GM23338 (cell line): ENCODE measurements around the gene ABCF2. TPM values are rescaled to one million over a fixed set of nuclear protein-coding genes. Genes with fewer than 3 reads are reported as not detected.

Experiments used
- ATAC-seq: fragments of 200-7000 bp; cut with Tn5 transposase; 3 replicates; pipeline ENCODE4 v1.9.1; 2020
- DNase-seq: peaks from one replicate; pipeline ENCODE4 v3.0.0-alpha.2; 2015; ENCODE audit warnings: low spot score
- H2AFZ ChIP-seq: fragments of 200-600 bp; sonication (generic); 2 replicates; pipeline ENCODE4 v1.8.0; 2016; ENCODE audit warnings: antibody characterized with exemption, mild to moderate bottlenecking, moderate library complexity
- H3F3A ChIP-seq: fragments of 200-600 bp; sonication (generic); replicated peaks from 2 replicates; pipeline ENCODE4 v1.8.0; 2017; ENCODE audit warnings: antibody characterized with exemption, mixed run types, low read depth
- H3K27ac ChIP-seq: fragments of 200-600 bp; sonication (generic); 2 replicates; pipeline ENCODE4 v1.6.1; 2016; ENCODE audit warnings: low read depth
- H3K27me3 ChIP-seq: fragments of 200-600 bp; sonication (generic); 2 replicates; pipeline ENCODE4 v1.8.0; 2016; ENCODE audit warnings: mild to moderate bottlenecking, mixed run types, moderate library complexity; ENCODE audit not compliant: insufficient read depth
- H3K36me3 ChIP-seq: fragments of 200-600 bp; sonication (generic); 2 replicates; pipeline ENCODE4 v1.8.0; 2016; ENCODE audit warnings: mild to moderate bottlenecking; ENCODE audit not compliant: insufficient read depth
- H3K4me1 ChIP-seq: fragments of 200-600 bp; sonication (generic); 2 replicates; pipeline ENCODE4 v1.8.0; 2016; ENCODE audit warnings: mild to moderate bottlenecking, moderate library complexity; ENCODE audit not compliant: insufficient read depth
- H3K4me2 ChIP-seq: fragments of 200-600 bp; sonication (generic); 2 replicates; pipeline ENCODE4 v1.7.1; 2017; ENCODE audit warnings: mixed run types
- H3K4me3 ChIP-seq: fragments of 200-600 bp; sonication (generic); 2 replicates; pipeline ENCODE4 v1.6.1; 2016; ENCODE audit warnings: mixed run types
- H3K79me2 ChIP-seq: fragments of 200-600 bp; sonication (generic); replicated peaks from 2 replicates; pipeline ENCODE4 v1.8.0; 2017; ENCODE audit warnings: mild to moderate bottlenecking; ENCODE audit not compliant: insufficient read depth
- H3K9me2 ChIP-seq: fragments of 200-600 bp; sonication (generic); 2 replicates; pipeline ENCODE4 v1.8.0; 2017; ENCODE audit not compliant: insufficient read depth
- H4K20me1 ChIP-seq: fragments of 200-600 bp; sonication (generic); replicated peaks from 2 replicates; pipeline ENCODE4 v1.8.0; 2017; ENCODE audit warnings: mild to moderate bottlenecking; ENCODE audit not compliant: insufficient read depth
- H3K27ac Mint-ChIP-seq: 2 replicates; pipeline ENCODE4 v1.8.0; 2020; ENCODE audit warnings: inconsistent platforms, mild to moderate bottlenecking, moderate library complexity, mixed read lengths
- H3K27me3 Mint-ChIP-seq: 3 replicates; pipeline ENCODE4 v1.8.0; 2022; ENCODE audit warnings: low read depth, mild to moderate bottlenecking, moderate library complexity, mixed read lengths, inconsistent platforms; ENCODE audit not compliant: insufficient read depth, poor library complexity
- H3K36me3 Mint-ChIP-seq: 3 replicates; pipeline ENCODE4 v1.8.0; 2021; ENCODE audit warnings: low read depth, mild to moderate bottlenecking, inconsistent platforms, moderate library complexity, mixed read lengths
- H3K4me1 Mint-ChIP-seq: 3 replicates; pipeline ENCODE4 v1.8.0; 2020; ENCODE audit warnings: mild to moderate bottlenecking, inconsistent platforms, mixed read lengths
- H3K4me3 Mint-ChIP-seq: 3 replicates; pipeline ENCODE4 v1.8.0; 2021; ENCODE audit warnings: moderate library complexity, mild to moderate bottlenecking, inconsistent platforms, mixed read lengths
- H3K9me3 Mint-ChIP-seq: 3 replicates; pipeline ENCODE4 v1.8.0; 2020; ENCODE audit warnings: moderate library complexity, mild to moderate bottlenecking, inconsistent platforms, mixed read lengths
- CTCF ChIP-seq, 2 experiments: fragments of 200-600 bp in 1 of 2; sonication (generic) in 1 of 2; conservative IDR thresholded peaks; 2 replicates each; pipeline versions ENCODE4 v1.5.1 to v1.6.1; 2016 to 2017; ENCODE audit warnings: antibody characterized with exemption in 2 of 2, low read depth in 2 of 2, mild to moderate bottlenecking in 2 of 2, moderate library complexity in 1 of 2
- ETS1 ChIP-seq: IDR thresholded peaks from 2 replicates; pipeline ENCODE4 v1.6.1; 2016; ENCODE audit warnings: antibody characterized with exemption
- EZH2 ChIP-seq: fragments of 200-600 bp; sonication (generic); IDR thresholded peaks from one replicate; pipeline ENCODE4 v1.8.0; 2017; ENCODE audit warnings: antibody characterized with exemption, mild to moderate bottlenecking, low read depth; ENCODE audit not compliant: unreplicated experiment
- EZH2phosphoT487 ChIP-seq: fragments of 200-600 bp; sonication (generic); IDR thresholded peaks from one replicate; pipeline ENCODE4 v1.8.1; 2018; ENCODE audit warnings: antibody characterized with exemption; ENCODE audit not compliant: unreplicated experiment
- JUNB ChIP-seq: IDR thresholded peaks from one replicate; pipeline ENCODE4 v1.6.1; 2016; ENCODE audit warnings: antibody characterized with exemption; ENCODE audit not compliant: unreplicated experiment
- NANOG ChIP-seq: IDR thresholded peaks from 2 replicates; pipeline ENCODE4 v1.6.1; 2016; ENCODE audit warnings: antibody characterized with exemption, borderline replicate concordance
- POLR2AphosphoS5 ChIP-seq: IDR thresholded peaks from 2 replicates; pipeline ENCODE4 v1.6.1; 2016; ENCODE audit warnings: antibody characterized with exemption, low read depth
- STAT1 ChIP-seq: IDR thresholded peaks from one replicate; pipeline ENCODE4 v1.6.1; 2016; ENCODE audit warnings: antibody characterized with exemption; ENCODE audit not compliant: unreplicated experiment
- ZNF114 ChIP-seq: fragments of 250-450 bp; sonication (Bioruptor Pico); IDR thresholded peaks from 2 replicates; pipeline ENCODE4 v1.5.0; 2020; ENCODE audit warnings: mild to moderate bottlenecking, moderate library complexity
- ZNF331 ChIP-seq: fragments of 250-450 bp; sonication (Bioruptor Pico); IDR thresholded peaks from 2 replicates; pipeline ENCODE4 v1.5.0; 2020; ENCODE audit warnings: low read depth, mild to moderate bottlenecking, moderate library complexity
- ZNF462 ChIP-seq: fragments of 250-450 bp; sonication (Bioruptor Pico); IDR thresholded peaks from 2 replicates; pipeline ENCODE4 v1.5.0; 2020; ENCODE audit warnings: mild to moderate bottlenecking, moderate library complexity
- polyA plus RNA-seq: library from polyadenylated mRNA; unstranded; fragments of >200 nt; fragmentation: Nextera tagmentation; extraction: Ambion mirVana; gene quantifications from 2 replicates; pipeline ENCODE4 v1.2.1, GENCODE V29; 2016
- total RNA-seq: library from RNA; depleted of rRNA; stranded (reverse); fragments of >200 nt; shearing (Covaris generic); gene quantifications from 2 replicates; pipeline ENCODE4 v1.2.3, GENCODE V29; 2014

ABCF2 gene
- total and polyA plus RNA-seq, 2 experiments from 2014 or later, result 18.7 to 58.7 TPM

GRCh38 chr7:151194188-151194587 is 32.8 kb downstream of the ABCF2 start (continued):
- TF ChIP-seq ZNF462 (CRISPR knock-in tag), result no peak
- TF ChIP-seq JUNB, result no peak
- TF ChIP-seq CTCF (conservative IDR thresholded peaks at IDR 0.05; ENCODE audit: low read depth in 2 of 2), result no peak
- TF ChIP-seq STAT1, result no peak
- TF ChIP-seq ZNF331 (CRISPR knock-in tag), result no peak

- no peak overlapping the region for H3K27ac Mint-ChIP-seq
- no peak for ATAC-seq
- H3K9me3 Mint-ChIP-seq, result no peaks in the 10 kb centered on the region
Observed at GRCh38 chr7:151193203-151193978, 33.6 kb downstream of the ABCF2 start.

More at GRCh38 chr7:151193203-151193978, 33.6 kb downstream of the ABCF2 start:
- H3K4me3 Mint-ChIP-seq, result no peak overlapping the region
- Histone ChIP-seq H3K4me1 (peaks cover 2% of the 10 kb centered on the region; the same call in 1 of the 2 replicates), H2AFZ (no peak overlapping the region), H4K20me1 (no peaks in the 10 kb centered on the region), H3F3A (no peaks in the 10 kb centered on the region), H3K79me2 (no peaks in the 10 kb centered on the region), H3K4me2 (no peak overlapping the region), H3K27ac (no peak overlapping the region), H3K4me3 (no peak overlapping the region), H3K9me2 (no peaks in the 10 kb centered on the region), H3K36me3 (no peaks in the 10 kb centered on the region), H3K27me3 (no peaks in the 10 kb centered on the region)
- H3K27me3 Mint-ChIP-seq, result peaks cover under 1% of the 10 kb centered on the region
- DNase-seq, result no peak
- TF ChIP-seq EZH2 (no peak), NANOG (no peak), ZNF114 (CRISPR knock-in tag) (no peak), POLR2AphosphoS5 (no peak), STAT1 (no peak), ETS1 (no peak), EZH2phosphoT487 (no peak)
- no peaks in the 10 kb centered on the region for H3K36me3 Mint-ChIP-seq
- H3K4me1 Mint-ChIP-seq, result no peaks in the 10 kb centered on the region
